ENCODE results near the gene NMD3.
"Not testable (repeated sequence)": the region's sequence is repeated elsewhere in the genome, so short reads cannot be mapped to it uniquely, and the experiment has no call there.

The NMD3 gene

DNA sequence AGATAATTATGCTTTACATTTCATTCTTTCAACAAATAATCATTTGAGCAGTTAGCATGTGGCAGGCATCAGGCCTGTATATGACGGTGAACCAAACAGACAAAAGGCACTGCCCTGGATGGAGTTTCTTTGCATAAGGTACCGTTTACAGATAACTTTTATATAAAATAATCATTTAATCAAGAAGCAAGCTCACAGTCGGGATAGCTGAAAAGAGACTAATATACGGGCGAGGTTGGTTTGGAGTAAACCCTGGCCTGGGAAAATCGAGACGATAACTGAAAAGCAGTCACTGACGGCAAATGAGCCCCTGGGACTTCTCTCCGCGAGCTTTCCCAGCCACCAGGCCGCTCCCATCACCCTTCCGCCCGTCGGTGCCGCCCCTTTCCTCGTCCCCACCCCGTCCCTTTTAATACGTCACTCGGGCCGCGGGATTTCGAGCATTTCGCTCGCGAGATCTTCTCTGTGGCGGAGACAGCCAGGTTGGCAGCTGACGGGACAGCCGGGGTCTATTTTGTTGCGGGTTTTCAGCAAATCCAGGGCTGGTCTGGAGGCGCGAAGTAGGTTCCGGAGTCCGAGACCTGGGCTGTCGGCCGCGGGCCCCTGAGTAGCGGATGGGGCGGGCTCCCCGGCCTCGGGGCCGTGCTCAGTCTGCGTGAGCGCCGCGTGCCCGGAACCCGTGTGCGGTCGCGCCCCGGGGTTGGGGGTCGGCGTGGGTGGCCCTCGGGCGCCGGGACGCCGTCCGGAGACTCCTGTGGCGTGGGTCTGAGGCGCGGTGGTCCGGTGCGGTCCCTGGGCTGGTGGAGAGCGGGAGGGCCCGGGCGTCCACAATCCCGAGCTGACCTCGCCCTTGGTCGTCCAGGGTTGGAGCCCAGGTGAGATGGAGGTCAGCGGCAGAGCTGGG is at the start of gene NMD3:
Gene NMD3 (plus strand): TSS at position 462 of the 904 bp plus-strand sequence. CDS start 703 bp downstream, outside the sequence.
- peak within 1 kb of the TSS; percentile 67 for H3K4me3 ChIP-seq (ENCODE audit: low read length)
- TF ChIP-seq, protein P1, sequence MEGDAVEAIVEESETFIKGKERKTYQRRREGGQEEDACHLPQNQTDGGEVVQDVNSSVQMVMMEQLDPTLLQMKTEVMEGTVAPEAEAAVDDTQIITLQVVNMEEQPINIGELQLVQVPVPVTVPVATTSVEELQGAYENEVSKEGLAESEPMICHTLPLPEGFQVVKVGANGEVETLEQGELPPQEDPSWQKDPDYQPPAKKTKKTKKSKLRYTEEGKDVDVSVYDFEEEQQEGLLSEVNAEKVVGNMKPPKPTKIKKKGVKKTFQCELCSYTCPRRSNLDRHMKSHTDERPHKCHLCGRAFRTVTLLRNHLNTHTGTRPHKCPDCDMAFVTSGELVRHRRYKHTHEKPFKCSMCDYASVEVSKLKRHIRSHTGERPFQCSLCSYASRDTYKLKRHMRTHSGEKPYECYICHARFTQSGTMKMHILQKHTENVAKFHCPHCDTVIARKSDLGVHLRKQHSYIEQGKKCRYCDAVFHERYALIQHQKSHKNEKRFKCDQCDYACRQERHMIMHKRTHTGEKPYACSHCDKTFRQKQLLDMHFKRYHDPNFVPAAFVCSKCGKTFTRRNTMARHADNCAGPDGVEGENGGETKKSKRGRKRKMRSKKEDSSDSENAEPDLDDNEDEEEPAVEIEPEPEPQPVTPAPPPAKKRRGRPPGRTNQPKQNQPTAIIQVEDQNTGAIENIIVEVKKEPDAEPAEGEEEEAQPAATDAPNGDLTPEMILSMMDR (IDR thresholded peaks at IDR 0.05; ENCODE audit: insufficient read depth, low read depth, low read length, missing control alignments) = no peak
- peak; percentile 94 for DNase-seq (ENCODE audit: low read depth)

DNA sequence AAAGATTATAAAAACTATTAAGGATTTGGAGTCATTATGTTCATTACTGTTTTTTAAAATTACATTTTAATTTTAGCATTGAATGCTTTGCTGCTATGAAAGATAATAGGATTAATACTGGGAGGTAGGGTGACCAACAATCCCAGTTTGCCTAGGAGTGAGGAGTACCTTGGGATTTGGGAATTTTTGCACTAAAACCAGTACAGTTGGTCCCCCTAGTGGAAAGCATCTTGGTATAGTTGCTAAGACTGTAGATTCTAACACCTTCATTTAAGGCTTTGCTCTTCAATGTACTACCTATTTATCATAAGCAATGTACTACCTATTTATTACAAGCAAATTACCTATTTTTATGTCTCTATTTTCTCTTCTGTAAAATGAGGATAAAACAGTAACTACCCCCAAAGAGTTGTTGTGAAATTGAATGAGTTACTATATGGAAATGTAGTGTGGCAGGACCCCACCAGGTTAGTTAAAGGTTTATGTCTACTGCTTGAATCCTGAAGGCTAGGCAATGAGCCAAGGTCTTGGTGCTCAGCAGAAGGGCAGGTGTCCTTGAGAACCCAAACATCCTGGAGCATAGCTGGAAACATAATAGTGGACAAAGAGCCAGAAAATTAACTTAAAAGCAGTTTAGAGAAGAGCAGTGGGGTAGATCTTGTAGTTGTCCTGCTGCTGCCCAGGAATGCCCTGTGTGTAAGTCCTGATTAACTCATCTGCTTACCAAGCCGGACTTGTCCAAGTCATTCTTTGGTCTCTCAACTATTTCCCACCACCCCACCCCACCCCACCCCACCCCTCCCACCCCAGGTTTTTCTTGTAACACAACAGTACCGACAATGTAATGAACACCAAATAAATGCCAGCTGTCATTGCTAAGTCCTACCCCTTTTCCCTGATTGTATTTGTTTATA is 49.2 kb upstream of the NMD3 start:
- TF ChIP-seq, protein P1 (IDR thresholded peaks at IDR 0.05; ENCODE audit: insufficient read depth, low read depth, low read length, missing control alignments) = peak; percentile 28
- H3K4me3 ChIP-seq (ENCODE audit: low read length) = no peak overlapping the region
- peak; percentile 15 for DNase-seq (ENCODE audit: low read depth)

- H3K4me3 ChIP-seq (ENCODE audit: low read length) = no peak overlapping the region
- TF ChIP-seq, protein P1 (IDR thresholded peaks at IDR 0.05; ENCODE audit: insufficient read depth, low read depth, low read length, missing control alignments) = no peak
- no peak for DNase-seq (ENCODE audit: low read depth)
These were observed 45.6 kb upstream of the NMD3 start for GRCh38 chr3:161175506-161175905.

- H3K4me3 ChIP-seq (ENCODE audit: low read length) = no peak overlapping the region
- DNase-seq (ENCODE audit: low read depth) = no peak
- TF ChIP-seq, protein P1 (IDR thresholded peaks at IDR 0.05; ENCODE audit: insufficient read depth, low read depth, low read length, missing control alignments) = no peak
These were observed 43.1 kb upstream of the NMD3 start for GRCh38 chr3:161177991-161178390.

GRCh38 chr3:161181371-161181770 is 39.7 kb upstream of the NMD3 start:
- not testable (repeated sequence) for DNase-seq (ENCODE audit: low read depth); H3K4me3 ChIP-seq (ENCODE audit: low read length)

GRCh38 chr3:161187046-161187445 is 34.1 kb upstream of the NMD3 start:
- TF ChIP-seq, protein P1 (IDR thresholded peaks at IDR 0.05; ENCODE audit: insufficient read depth, low read depth, low read length, missing control alignments) = no peak
- DNase-seq (ENCODE audit: low read depth) = no peak
- H3K4me3 ChIP-seq (ENCODE audit: low read length) = no peak overlapping the region
